OCI-LY7 (cell line): ENCODE data around the gene SMYD1. TPM values are rescaled to one million over a fixed set of nuclear protein-coding genes. Genes with fewer than 3 reads are reported as not detected.

Experiments used
- BruUV-seq: library from RNA; stranded (reverse); fragments of 400-500 nt; replicated peaks from 2 replicates; lab custom pipeline; 2021; lab: Mats Ljungman, UMichigan
- CTCF ChIA-PET: fragments of 300-600 bp; sonication (Branson Sonifier 250); formaldehyde crosslinking; loops from one replicate; lab custom pipeline; 2022; ENCODE audit warnings: antibody characterized with exemption; ENCODE audit not compliant: unreplicated experiment; lab: Charles Lee
- POLR2A ChIA-PET: fragments of 300-600 bp; sonication (Branson Sonifier 250); formaldehyde crosslinking; loops from one replicate; lab custom pipeline; 2022; ENCODE audit warnings: antibody characterized with exemption; lab: Charles Lee
- DNase-seq: peaks from one replicate; pipeline ENCODE4 v3.0.0-alpha.2; 2015; ENCODE audit warnings: low spot score
- H2AFZ ChIP-seq: fragments of 200-600 bp; sonication (generic), shearing (Covaris generic); 2 replicates; pipeline ENCODE4 v1.6.1; 2014; ENCODE audit warnings: mild to moderate bottlenecking, antibody characterized with exemption, low read length, moderate library complexity
- H3K27ac ChIP-seq: fragments of 200-600 bp; sonication (generic); 2 replicates; pipeline ENCODE4 v1.5.1; 2014; ENCODE audit warnings: mixed run types, low read depth, mild to moderate bottlenecking, moderate library complexity, low read length, inconsistent platforms; ENCODE audit not compliant: poor library complexity, severe bottlenecking
- H3K36me3 ChIP-seq: fragments of 200-600 bp; sonication (generic); 2 replicates; pipeline ENCODE4 v1.6.1; 2014; ENCODE audit warnings: mild to moderate bottlenecking, antibody characterized with exemption, low read length, moderate library complexity, mixed read lengths; ENCODE audit not compliant: insufficient read depth
- H3K4me1 ChIP-seq: fragments of 200-600 bp; sonication (generic); 2 replicates; pipeline ENCODE4 v1.5.1; 2014; ENCODE audit warnings: mild to moderate bottlenecking, low read length; ENCODE audit not compliant: insufficient read depth, poor library complexity, severe bottlenecking
- H3K4me2 ChIP-seq: fragments of 200-600 bp; sonication (generic); 2 replicates; pipeline ENCODE4 v1.6.1; 2014; ENCODE audit warnings: mild to moderate bottlenecking, low read length
- H3K4me3 ChIP-seq: fragments of 200-600 bp; sonication (generic); 2 replicates; pipeline ENCODE4 v1.5.1; 2014; ENCODE audit warnings: mild to moderate bottlenecking, low read depth, low read length; ENCODE audit not compliant: poor library complexity, severe bottlenecking
- H3K79me2 ChIP-seq: fragments of 200-600 bp; sonication (generic); 2 replicates; pipeline ENCODE4 v1.6.1; 2016; ENCODE audit warnings: low read depth, mild to moderate bottlenecking, low read length, moderate library complexity, mixed read lengths; ENCODE audit not compliant: insufficient read depth
- H3K9me2 ChIP-seq: fragments of 200-600 bp; sonication (generic); 2 replicates; pipeline ENCODE4 v1.6.1; 2016; ENCODE audit warnings: mild to moderate bottlenecking, low read length, mixed read lengths; ENCODE audit not compliant: insufficient read depth
- H3K9me3 ChIP-seq: fragments of 200-600 bp; sonication (generic); 2 replicates; pipeline ENCODE4 v1.6.1; 2014; ENCODE audit warnings: mild to moderate bottlenecking, mixed run types, low read length, mixed read lengths
- H4K20me1 ChIP-seq: fragments of 200-600 bp; sonication (generic); 2 replicates; pipeline ENCODE4 v1.6.1; 2014; ENCODE audit warnings: mild to moderate bottlenecking, antibody characterized with exemption, low read length, moderate library complexity, mixed read lengths; ENCODE audit not compliant: insufficient read depth
- CTCF ChIP-seq: fragments of 200-600 bp; sonication (generic); conservative IDR thresholded peaks from 2 replicates; pipeline ENCODE4 v1.5.1; 2014; ENCODE audit warnings: mild to moderate bottlenecking, antibody characterized with exemption, low read length, moderate library complexity, mixed read lengths
- EZH2phosphoT487 ChIP-seq: fragments of 200-600 bp; sonication (generic); IDR thresholded peaks from 2 replicates; pipeline ENCODE4 v1.6.1; 2018; ENCODE audit warnings: low read depth, borderline replicate concordance, mild to moderate bottlenecking, mixed run types, antibody characterized with exemption, low read length, moderate library complexity, mixed read lengths
- intact Hi-C: fragments of 100-400 bp; cut with micrococcal nuclease; formaldehyde crosslinking; loops from one replicate; pipeline ENCODE4 v1.10.0; 2022; ENCODE audit not compliant: unreplicated experiment
- total RNA-seq, 2 experiments: library from RNA; depleted of rRNA in 1 of 2; stranded (reverse); fragments of >200 nt in 1 of 2; shearing (Covaris generic) in 1 of 2; gene quantifications; 2 replicates each; pipeline ENCODE4 v1.2.3, GENCODE V29; 2014 to 2022

SMYD1 gene
- total RNA-seq, 2 experiments from 2014 or later, result not detected

GRCh38 chr2:88113069-88113468 is 45.4 kb downstream of the SMYD1 start:
- no peak overlapping the region for H3K4me3 ChIP-seq
- intact Hi-C loops, result no loop called here
- H3K4me1 ChIP-seq, result no peaks in the 10 kb centered on the region
- H3K79me2 ChIP-seq, result no peaks in the 10 kb centered on the region
- POLR2A ChIA-PET, result no interaction called here
- CTCF ChIA-PET, result no interaction called here
- BruUV-seq, result no TSS peak
- no peaks in the 10 kb centered on the region for H3K9me2 ChIP-seq
- TF ChIP-seq CTCF, result no peak
- TF ChIP-seq EZH2phosphoT487, result no peak
- no peaks in the 10 kb centered on the region for H4K20me1 ChIP-seq
- H3K36me3 ChIP-seq, result no peaks in the 10 kb centered on the region
- H3K4me2 ChIP-seq, result no peak overlapping the region
- no peak overlapping the region for H2AFZ ChIP-seq
- no peak overlapping the region for H3K27ac ChIP-seq
- no peaks in the 10 kb centered on the region for H3K9me3 ChIP-seq
- no peak for DNase-seq

- POLR2A ChIA-PET, result no interaction called here
Observed at GRCh38 chr2:88114889-88115288, 47.3 kb downstream of the SMYD1 start.

More at GRCh38 chr2:88114889-88115288, 47.3 kb downstream of the SMYD1 start:
- Histone ChIP-seq H3K27ac (no peak overlapping the region), H3K36me3 (no peaks in the 10 kb centered on the region), H2AFZ (no peak overlapping the region), H4K20me1 (no peaks in the 10 kb centered on the region), H3K4me2 (no peak overlapping the region), H3K9me3 (no peaks in the 10 kb centered on the region), H3K9me2 (no peaks in the 10 kb centered on the region), H3K79me2 (no peaks in the 10 kb centered on the region), H3K4me3 (no peak overlapping the region), H3K4me1 (no peaks in the 10 kb centered on the region)
- no peak for TF ChIP-seq EZH2phosphoT487
- TF ChIP-seq CTCF, result no peak
- CTCF ChIA-PET, result no interaction called here
- BruUV-seq, result no TSS peak
- intact Hi-C loops, result no loop called here
- no peak for DNase-seq
